Omental fat pad (tissue), 4 donors: ENCODE results near the gene MAP6D1. TPM values are rescaled to one million over a fixed set of nuclear protein-coding genes. Genes with fewer than 3 reads are reported as not detected.

Source experiments
- ATAC-seq: fragments of 150-250 bp; one replicate; pipeline ENCODE4 v1.9.1; 2016; ENCODE audit warnings: mild to moderate bottlenecking, moderate library complexity; ENCODE audit not compliant: low FRiP score
- DNase-seq: peaks from one replicate; pipeline ENCODE4 v3.0.0-alpha.2; 2019; ENCODE audit warnings: low spot score
- CTCF ChIP-seq, 3 donors: fragments of 450-650 bp; IDR thresholded peaks; one replicate each; pipeline ENCODE4 v1.5.1; 2016 to 2017; ENCODE audit warnings: antibody characterized with exemption in 3 of 3, mild to moderate bottlenecking in 3 of 3, moderate library complexity in 2 of 3
- total RNA-seq, 4 donors: library from RNA; depleted of rRNA; stranded (reverse); fragments of >200 nt; gene quantifications; one replicate each; pipeline ENCODE4 v1.1.0, GENCODE V29; 2016

MAP6D1 gene
- total RNA-seq, 4 donors from 2014 or later = 1.8 to 2.8 (median 2.4) TPM; not detected in 1

DNA sequence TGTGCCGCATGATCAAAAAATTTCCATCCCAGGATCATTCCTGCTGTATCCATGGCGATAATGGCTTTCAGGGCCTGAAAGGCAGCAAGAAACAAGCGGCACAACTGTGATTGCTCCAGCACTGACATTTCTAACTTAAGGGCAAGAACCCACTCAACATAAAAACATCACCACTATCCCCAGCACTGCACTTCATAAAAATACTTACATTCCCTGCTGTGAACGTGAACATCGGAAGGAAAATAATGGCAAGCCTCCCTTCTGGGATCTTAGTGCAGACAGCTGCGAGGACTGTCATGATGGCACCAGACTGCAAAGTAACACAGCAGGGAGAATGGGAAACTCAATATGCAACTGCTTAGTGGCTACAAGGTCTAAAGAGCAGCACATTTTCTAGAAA lies 8.1 kb upstream of the MAP6D1 start:
- ATAC-seq (no peak), DNase-seq (no peak)
- no peak for TF ChIP-seq CTCF (IDR thresholded peaks at IDR 0.05)

- DNase-seq = no peak
- TF ChIP-seq CTCF (IDR thresholded peaks at IDR 0.05) = no peak
- no peak for ATAC-seq
These were observed 4.8 kb upstream of the MAP6D1 start for GRCh38 chr3:183830187-183830586.

DNA sequence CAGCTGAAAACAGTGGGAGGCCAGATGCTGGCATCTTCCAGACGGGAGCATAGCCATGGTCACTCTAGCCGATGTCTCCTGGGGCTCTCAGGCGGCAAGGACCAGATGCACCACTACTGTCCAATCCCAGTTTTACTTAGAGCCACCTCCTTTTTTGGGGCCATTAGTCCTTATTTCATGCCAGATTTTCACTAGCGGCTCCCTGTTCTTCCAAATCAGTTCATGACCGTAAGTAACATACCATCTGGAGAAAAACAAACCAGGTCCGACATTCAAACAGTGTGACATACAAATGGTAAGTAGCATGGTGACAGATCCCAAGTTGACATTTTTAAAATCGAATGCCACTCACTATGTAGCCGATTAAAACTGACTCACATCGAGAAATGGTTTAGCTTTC lies 4.1 kb upstream of the MAP6D1 start:
- no peak for DNase-seq
- no peak for ATAC-seq
- no peak for TF ChIP-seq CTCF (IDR thresholded peaks at IDR 0.05)

- DNase-seq (no peak), ATAC-seq (no peak)
- no peak for TF ChIP-seq CTCF (IDR thresholded peaks at IDR 0.05)
These were observed 3.1 kb upstream of the MAP6D1 start for GRCh38 chr3:183828538-183828870.

GRCh38 chr3:183827809-183828537 lies 2.6 kb upstream of the MAP6D1 start:
- no peak for TF ChIP-seq CTCF (IDR thresholded peaks at IDR 0.05)
- DNase-seq = no peak
- ATAC-seq = no peak

DNA sequence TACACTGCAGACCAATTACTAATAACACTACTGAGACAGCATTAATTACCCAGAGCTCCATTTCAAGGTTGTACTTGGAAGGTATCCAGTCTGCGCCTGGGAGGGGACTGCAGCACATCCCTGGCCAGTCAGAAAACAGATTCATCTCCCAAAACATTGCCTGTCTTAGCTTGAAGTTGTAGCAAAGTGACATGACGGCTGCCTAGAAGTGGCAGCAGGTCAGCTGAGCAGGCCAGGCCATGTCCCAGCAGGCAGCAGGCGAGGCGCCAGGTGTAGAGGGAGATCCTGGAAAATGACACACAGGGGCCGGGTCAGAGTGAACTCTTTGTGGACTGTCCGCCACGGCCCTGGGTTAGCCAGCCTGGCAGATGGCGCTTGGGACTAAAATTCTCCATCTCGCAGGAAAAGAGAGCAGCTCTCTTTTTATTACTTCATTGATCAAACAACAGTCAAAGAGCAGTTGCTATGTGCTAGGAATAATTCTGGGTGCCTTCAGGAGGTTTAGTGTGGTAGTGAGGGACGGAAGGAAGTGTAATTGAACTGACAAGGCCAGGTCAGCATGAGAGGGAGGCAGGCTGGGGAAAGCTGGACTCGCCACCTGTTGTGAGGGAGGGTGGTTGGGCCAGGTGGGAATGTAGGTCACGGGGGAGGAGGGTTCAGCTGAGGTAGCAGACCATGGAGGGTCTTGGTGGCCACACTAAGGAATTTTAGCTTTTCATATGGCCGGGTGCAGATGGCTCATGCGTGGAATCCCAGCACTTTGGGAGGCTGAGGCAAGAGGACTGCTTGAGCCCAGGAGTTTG lies 1.3 kb upstream of the MAP6D1 start:
- no peak for TF ChIP-seq CTCF (IDR thresholded peaks at IDR 0.05)
- ATAC-seq = no peak
- no peak for DNase-seq
